Neural progenitor cell (in vitro differentiated cells): ENCODE measurements around the gene APEX2. TPM values are rescaled to one million over a fixed set of nuclear protein-coding genes. Genes with fewer than 3 reads are reported as not detected.

Experiments
- DNase-seq: peaks from one replicate; pipeline ENCODE4 v3.0.0-alpha.2; 2016; ENCODE audit warnings: low spot score
- H2AFZ ChIP-seq: fragments of 200-600 bp; sonication (generic); replicated peaks from 2 replicates; pipeline ENCODE4 v1.6.1; 2016; ENCODE audit warnings: antibody characterized with exemption
- H3F3A ChIP-seq: fragments of 200-600 bp; sonication (generic); 2 replicates; pipeline ENCODE4 v1.6.1; 2016; ENCODE audit warnings: antibody characterized with exemption, low read depth
- H3K27ac ChIP-seq: fragments of 200-600 bp; sonication (generic); 2 replicates; pipeline ENCODE4 v1.5.1; 2016; ENCODE audit warnings: mild to moderate bottlenecking
- H3K27me3 ChIP-seq: fragments of 200-600 bp; sonication (generic); 2 replicates; pipeline ENCODE4 v1.6.1; 2016; ENCODE audit warnings: mild to moderate bottlenecking, moderate library complexity
- H3K36me3 ChIP-seq: fragments of 200-600 bp; sonication (generic); 2 replicates; pipeline ENCODE4 v1.5.1; 2016
- H3K4me1 ChIP-seq: fragments of 200-600 bp; sonication (generic); 2 replicates; pipeline ENCODE4 v1.6.1; 2016; ENCODE audit warnings: mixed run types
- H3K4me2 ChIP-seq: fragments of 200-600 bp; sonication (generic); 2 replicates; pipeline ENCODE4 v1.6.1; 2016
- H3K4me3 ChIP-seq: fragments of 200-600 bp; sonication (generic); 2 replicates; pipeline ENCODE4 v1.5.1; 2016
- H3K79me2 ChIP-seq: fragments of 200-600 bp; sonication (generic); 2 replicates; pipeline ENCODE4 v1.6.1; 2016; ENCODE audit warnings: low read depth
- H3K9ac ChIP-seq: fragments of 200-600 bp; sonication (generic); 2 replicates; pipeline ENCODE4 v1.6.1; 2016
- H3K9me3 ChIP-seq: fragments of 200-600 bp; sonication (generic); 2 replicates; pipeline ENCODE4 v1.5.1; 2016; ENCODE audit warnings: low read depth
- H4K20me1 ChIP-seq: fragments of 200-600 bp; sonication (generic); 2 replicates; pipeline ENCODE4 v1.6.1; 2016; ENCODE audit warnings: low read depth
- H3K27ac Mint-ChIP-seq: 3 replicates; pipeline ENCODE4 v1.8.0; 2021; ENCODE audit warnings: mixed read lengths
- H3K27me3 Mint-ChIP-seq: 2 replicates; pipeline ENCODE4 v1.8.0; 2022; ENCODE audit warnings: low read depth, mild to moderate bottlenecking, inconsistent platforms, moderate library complexity, mixed read lengths; ENCODE audit not compliant: insufficient read depth
- H3K36me3 Mint-ChIP-seq: 3 replicates; pipeline ENCODE4 v1.8.0; 2021; ENCODE audit warnings: mixed read lengths
- H3K4me1 Mint-ChIP-seq: 3 replicates; pipeline ENCODE4 v1.8.0; 2021; ENCODE audit warnings: mixed read lengths
- H3K4me3 Mint-ChIP-seq: 3 replicates; pipeline ENCODE4 v1.8.0; 2021; ENCODE audit warnings: mild to moderate bottlenecking, moderate library complexity, mixed read lengths
- H3K9me3 Mint-ChIP-seq: 3 replicates; pipeline ENCODE4 v1.8.0; 2020; ENCODE audit warnings: mixed read lengths
- CTCF ChIP-seq: fragments of 200-600 bp; sonication (generic); IDR thresholded peaks from 2 replicates; pipeline ENCODE4 v1.5.1; 2017; ENCODE audit warnings: antibody characterized with exemption, mild to moderate bottlenecking
- EZH2 ChIP-seq: fragments of 200-600 bp; sonication (generic); IDR thresholded peaks from 2 replicates; pipeline ENCODE4 v1.6.1; 2017; ENCODE audit warnings: antibody characterized with exemption, mild to moderate bottlenecking, moderate library complexity
- EZH2phosphoT487 ChIP-seq: fragments of 200-600 bp; sonication (generic); IDR thresholded peaks from 2 replicates; pipeline ENCODE4 v1.6.1; 2017; ENCODE audit warnings: antibody characterized with exemption
- total RNA-seq: library from RNA; depleted of rRNA; stranded (reverse); fragments of >200 nt; gene quantifications from 2 replicates; pipeline ENCODE4 v1.2.3, GENCODE V29; 2015; ENCODE audit warnings: low replicate concordance

The APEX2 gene
- total RNA-seq, 1 donor from 2014 or later = 9.1 TPM

GRCh38 chrX:54995621-54996020 lies 4.5 kb upstream of the APEX2 start:
- no peak overlapping the region for H2AFZ ChIP-seq
- no peaks in the 10 kb centered on the region for H3K9me3 ChIP-seq
- no peak overlapping the region for H3K4me3 ChIP-seq
- H3K27me3 Mint-ChIP-seq = peaks cover 2% of the 10 kb centered on the region
- H3K27ac Mint-ChIP-seq = no peak overlapping the region
- no peak overlapping the region for H3K27ac ChIP-seq
- H3K4me3 Mint-ChIP-seq = no peak overlapping the region
- peaks cover 3% of the 10 kb centered on the region for H3K9me3 Mint-ChIP-seq
- peaks cover 2% of the 10 kb centered on the region for H3K4me1 Mint-ChIP-seq
- H3F3A ChIP-seq = peaks cover 7% of the 10 kb centered on the region
- no peaks in the 10 kb centered on the region for H3K36me3 Mint-ChIP-seq
- peaks cover 4% of the 10 kb centered on the region for H3K79me2 ChIP-seq
- H3K36me3 ChIP-seq = no peaks in the 10 kb centered on the region
- H3K27me3 ChIP-seq = no peaks in the 10 kb centered on the region
- no peak overlapping the region for H3K9ac ChIP-seq
- H3K4me1 ChIP-seq = no peaks in the 10 kb centered on the region
- H3K4me2 ChIP-seq = no peak overlapping the region
- DNase-seq = no peak
- no peaks in the 10 kb centered on the region for H4K20me1 ChIP-seq
- TF ChIP-seq EZH2 (no peak), CTCF (no peak), EZH2phosphoT487 (no peak)

GRCh38 chrX:55004231-55004630 lies 4.1 kb downstream of the APEX2 start:
- peaks cover 10% of the 10 kb centered on the region for H3K36me3 Mint-ChIP-seq
- no peak overlapping the region for H3K4me3 Mint-ChIP-seq
- Histone ChIP-seq H2AFZ (no peak overlapping the region), H3K79me2 (peaks cover 16% of the 10 kb centered on the region), H3K9ac (no peak overlapping the region), H3K4me2 (no peak overlapping the region), H3K27me3 (no peaks in the 10 kb centered on the region), H3K4me1 (no peaks in the 10 kb centered on the region), H3F3A (peaks cover 7% of the 10 kb centered on the region), H3K9me3 (no peaks in the 10 kb centered on the region), H3K4me3 (no peak overlapping the region), H3K36me3 (no peaks in the 10 kb centered on the region), H3K27ac (no peak overlapping the region), H4K20me1 (no peaks in the 10 kb centered on the region)
- no peak for DNase-seq
- H3K9me3 Mint-ChIP-seq = no peaks in the 10 kb centered on the region
- peaks cover 2% of the 10 kb centered on the region for H3K27me3 Mint-ChIP-seq
- peaks cover 6% of the 10 kb centered on the region for H3K4me1 Mint-ChIP-seq
- TF ChIP-seq EZH2phosphoT487 = no peak
- TF ChIP-seq EZH2 = no peak
- no peak for TF ChIP-seq CTCF
- H3K27ac Mint-ChIP-seq = no peak overlapping the region

GRCh38 chrX:55005256-55005655 lies 5.1 kb downstream of the APEX2 start:
- H3K36me3 Mint-ChIP-seq = peaks cover 10% of the 10 kb centered on the region
- no peak for DNase-seq
- H3K9me3 Mint-ChIP-seq = no peaks in the 10 kb centered on the region

More at GRCh38 chrX:55005256-55005655, 5.1 kb downstream of the APEX2 start:
- H3K27ac ChIP-seq = no peak overlapping the region
- no peak overlapping the region for H3K4me2 ChIP-seq
- no peak overlapping the region for H3K4me3 ChIP-seq
- H3K36me3 ChIP-seq = no peaks in the 10 kb centered on the region
- H3F3A ChIP-seq = no peaks in the 10 kb centered on the region
- H2AFZ ChIP-seq = no peak overlapping the region
- H3K9me3 ChIP-seq = no peaks in the 10 kb centered on the region
- Mint-ChIP-seq H3K27me3 (peaks cover 2% of the 10 kb centered on the region), H3K4me1 (peaks cover 6% of the 10 kb centered on the region), H3K4me3 (no peak overlapping the region), H3K27ac (no peak overlapping the region)
- H3K27me3 ChIP-seq = no peaks in the 10 kb centered on the region
- no peaks in the 10 kb centered on the region for H4K20me1 ChIP-seq
- H3K79me2 ChIP-seq = peaks cover 15% of the 10 kb centered on the region
- TF ChIP-seq EZH2phosphoT487 = no peak
- no peak for TF ChIP-seq EZH2
- no peak for TF ChIP-seq CTCF
- no peak overlapping the region for H3K9ac ChIP-seq
- no peaks in the 10 kb centered on the region for H3K4me1 ChIP-seq
